Kidney (tissue), 14 donors: ENCODE measurements around the gene PIGQ. TPM values are rescaled to one million over a fixed set of nuclear protein-coding genes. Genes with fewer than 3 reads are reported as not detected.

Source experiments
- DNase-seq, 5 donors: peaks; one replicate each; pipeline ENCODE4 v3.0.0-alpha.2; 2013 to 2020
- FAIRE-seq: peaks from 2 replicates; lab custom pipeline; 2012; peaks lifted over from hg19 to GRCh38; lab: Jason Lieb, UNC
- H3K27ac ChIP-seq, 2 donors: one replicate each; pipeline ENCODE4 v1.7.0; 2013; ENCODE audit warnings: low read depth in 2 of 2, low read length in 2 of 2, inconsistent platforms in 1 of 2
- H3K27me3 ChIP-seq: one replicate; pipeline ENCODE4 v1.7.1; 2013; ENCODE audit warnings: low read length, inconsistent platforms; ENCODE audit not compliant: control insufficient read depth, insufficient read depth
- H3K36me3 ChIP-seq, 3 donors: one replicate each; pipeline versions ENCODE4 v1.7.0 to v1.7.1; 2013; ENCODE audit warnings: low read length in 3 of 3, control low read depth in 1 of 3, inconsistent platforms in 1 of 3; ENCODE audit not compliant: insufficient read depth in 3 of 3, control insufficient read depth in 2 of 3
- H3K4me1 ChIP-seq, 3 donors: one replicate each; pipeline versions ENCODE4 v1.7.0 to v1.7.1; 2013; ENCODE audit warnings: low read length in 3 of 3, inconsistent platforms in 1 of 3, low read depth in 1 of 3; ENCODE audit not compliant: control insufficient read depth in 2 of 3, insufficient read depth in 2 of 3
- H3K4me3 ChIP-seq, 3 donors: one replicate each; pipeline versions ENCODE4 v1.7.0 to v1.8.1; 2013; ENCODE audit warnings: low read length in 3 of 3, control low read depth in 1 of 3, inconsistent platforms in 1 of 3
- H3K9ac ChIP-seq, 3 donors: one replicate each; pipeline versions ENCODE4 v1.7.0 to v1.7.1; 2013; ENCODE audit warnings: low read length in 3 of 3, control low read depth in 1 of 3, inconsistent platforms in 1 of 3
- H3K9me3 ChIP-seq, 3 donors: one replicate each; pipeline versions ENCODE4 v1.7.0 to v1.7.1; 2013; ENCODE audit warnings: low read length in 3 of 3, control low read depth in 1 of 3, inconsistent platforms in 1 of 3; ENCODE audit not compliant: control insufficient read depth in 2 of 3, insufficient read depth in 1 of 3
- CTCF ChIP-seq: IDR thresholded peaks from 3 replicates; pipeline ENCODE4 v1.5.1; 2012; ENCODE audit warnings: mild to moderate bottlenecking, moderate library complexity, borderline replicate concordance; ENCODE audit not compliant: insufficient read depth; ENCODE audit errors: extremely low read depth
- intact Hi-C: fragments of 100-400 bp; cut with DNase I; formaldehyde crosslinking; loops from one replicate; pipeline ENCODE4 v1.11.1; 2022
- polyA plus RNA-seq: library from polyadenylated mRNA; stranded (reverse); fragments of 350-450 nt; fragmentation: Illumina TruSeq; extraction: RNeasy Lipid Tissue Mini Kit (QIAGEN cat#74804); gene quantifications from one replicate; pipeline ENCODE4 v1.2.3, GENCODE V29; 2014; ENCODE audit warnings: low read depth, low replicate concordance; ENCODE audit not compliant: insufficient read depth
- total RNA-seq: library from RNA; stranded (reverse); fragmentation: NEBNext Ultra II Directional; extraction: Animal tissue kit (Norgen Biotek cat#: 25700); gene quantifications from one replicate; pipeline ENCODE4 v1.2.1, GENCODE V29; 2021
- donor health status: control.
- donor health status: control.
- donor health status: control.
- donor health status: control.
- donor health status: control.
- donor health status: DM: yes; HTN: yes; CAD: no.
- donor health status: Normal renal cell carcinoma (clear cell type).

Gene PIGQ
- total and polyA plus RNA-seq, 2 donors from 2014 or later: 92.9 to 118 TPM

DNA sequence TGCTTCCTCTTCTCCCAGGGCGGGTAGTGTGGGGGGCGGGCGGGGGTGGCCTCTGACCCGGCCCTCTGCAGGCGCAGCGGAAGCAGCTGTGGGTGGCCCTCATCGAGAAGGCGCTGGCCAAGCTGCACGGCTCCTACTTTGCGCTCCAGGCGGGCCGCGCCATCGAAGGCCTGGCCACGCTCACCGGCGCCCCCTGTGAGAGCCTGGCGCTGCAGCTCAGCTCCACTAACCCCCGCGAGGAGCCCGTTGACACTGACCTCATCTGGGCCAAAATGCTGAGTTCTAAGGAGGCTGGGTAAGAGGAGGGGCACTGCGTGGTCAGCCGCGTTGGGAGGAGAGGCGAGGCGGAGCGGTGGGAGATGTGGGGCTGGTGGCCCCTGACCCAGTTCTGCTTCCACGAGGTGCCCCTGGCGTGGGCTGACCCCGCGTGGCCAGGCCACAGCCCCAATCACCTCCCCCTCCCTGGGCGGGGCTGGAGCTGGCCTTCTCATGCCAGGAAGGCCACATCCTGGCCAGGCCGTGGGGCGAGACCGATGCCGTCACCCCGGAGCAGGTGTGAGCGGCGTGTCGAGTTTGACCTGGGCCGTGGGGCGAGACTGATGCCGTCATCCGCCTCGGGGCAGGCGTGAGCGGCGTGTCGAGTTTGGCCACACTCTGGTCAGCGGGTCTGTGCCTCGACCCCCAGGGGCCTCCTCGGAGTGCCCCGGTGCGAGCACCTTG lies 20.1 kb upstream of the PIGQ start:
- no peak overlapping the region for H3K9ac ChIP-seq
- intact Hi-C loops: no loop called here
- H3K4me1 ChIP-seq: no peaks in the 10 kb centered on the region
- H3K9me3 ChIP-seq: no peaks in the 10 kb centered on the region
- H3K4me3 ChIP-seq: no peak overlapping the region
- H3K36me3 ChIP-seq: peaks cover 0 to 2% (median 0%) of the 10 kb centered on the region in 3 donors
- H3K27me3 ChIP-seq: no peaks in the 10 kb centered on the region
- H3K27ac ChIP-seq: no peak overlapping the region
- no peak for FAIRE-seq
- TF ChIP-seq CTCF: no peak
- no peak for DNase-seq

GRCh38 chr16:551210-551609 lies 18.6 kb upstream of the PIGQ start:
- Histone ChIP-seq H3K36me3 (peaks cover 0 to 2% (median 0%) of the 10 kb centered on the region in 3 donors), H3K4me3 (no peak overlapping the region), H3K9me3 (no peaks in the 10 kb centered on the region), H3K4me1 (no peaks in the 10 kb centered on the region), H3K27ac (no peak overlapping the region), H3K27me3 (no peaks in the 10 kb centered on the region), H3K9ac (no peak overlapping the region)
- no peak for TF ChIP-seq CTCF
- DNase-seq: no peak
- no peak for FAIRE-seq
- intact Hi-C loops: no loop called here

DNA sequence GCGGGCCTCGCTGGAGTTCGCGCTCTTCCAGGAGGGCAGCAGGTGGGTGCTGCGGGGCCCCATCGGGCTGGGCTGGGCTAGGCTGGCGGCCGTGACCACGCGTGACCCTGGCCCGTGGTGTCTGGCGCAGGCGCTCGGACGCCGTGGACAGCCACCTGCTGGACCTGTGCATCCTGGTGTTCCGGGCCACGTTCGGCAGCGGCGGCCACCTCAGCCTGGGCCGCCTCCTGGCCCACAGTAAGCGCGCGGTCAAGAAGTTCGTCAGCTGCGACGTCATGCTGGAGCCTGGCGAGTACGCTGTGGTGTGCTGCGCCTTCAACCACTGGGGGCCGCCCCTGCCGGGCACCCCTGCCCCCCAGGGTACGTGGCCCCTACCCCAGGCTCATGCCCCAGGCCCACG lies 17.6 kb upstream of the PIGQ start:
- TF ChIP-seq CTCF: no peak
- intact Hi-C loops: no loop called here
- Histone ChIP-seq H3K4me3 (no peak overlapping the region), H3K27me3 (no peaks in the 10 kb centered on the region), H3K9me3 (no peaks in the 10 kb centered on the region), H3K36me3 (peaks cover 0 to 2% (median 0%) of the 10 kb centered on the region in 3 donors), H3K9ac (no peak overlapping the region), H3K4me1 (no peaks in the 10 kb centered on the region), H3K27ac (no peak overlapping the region)
- FAIRE-seq (no peak), DNase-seq (no peak)
